Measurements from ENCODE around the gene SYNM.

The SYNM gene

GRCh38 chr15:99167640-99168039, 62.8 kb downstream of the SYNM start:
- DNase-seq (ENCODE audit: low read depth), result no peak

DNA sequence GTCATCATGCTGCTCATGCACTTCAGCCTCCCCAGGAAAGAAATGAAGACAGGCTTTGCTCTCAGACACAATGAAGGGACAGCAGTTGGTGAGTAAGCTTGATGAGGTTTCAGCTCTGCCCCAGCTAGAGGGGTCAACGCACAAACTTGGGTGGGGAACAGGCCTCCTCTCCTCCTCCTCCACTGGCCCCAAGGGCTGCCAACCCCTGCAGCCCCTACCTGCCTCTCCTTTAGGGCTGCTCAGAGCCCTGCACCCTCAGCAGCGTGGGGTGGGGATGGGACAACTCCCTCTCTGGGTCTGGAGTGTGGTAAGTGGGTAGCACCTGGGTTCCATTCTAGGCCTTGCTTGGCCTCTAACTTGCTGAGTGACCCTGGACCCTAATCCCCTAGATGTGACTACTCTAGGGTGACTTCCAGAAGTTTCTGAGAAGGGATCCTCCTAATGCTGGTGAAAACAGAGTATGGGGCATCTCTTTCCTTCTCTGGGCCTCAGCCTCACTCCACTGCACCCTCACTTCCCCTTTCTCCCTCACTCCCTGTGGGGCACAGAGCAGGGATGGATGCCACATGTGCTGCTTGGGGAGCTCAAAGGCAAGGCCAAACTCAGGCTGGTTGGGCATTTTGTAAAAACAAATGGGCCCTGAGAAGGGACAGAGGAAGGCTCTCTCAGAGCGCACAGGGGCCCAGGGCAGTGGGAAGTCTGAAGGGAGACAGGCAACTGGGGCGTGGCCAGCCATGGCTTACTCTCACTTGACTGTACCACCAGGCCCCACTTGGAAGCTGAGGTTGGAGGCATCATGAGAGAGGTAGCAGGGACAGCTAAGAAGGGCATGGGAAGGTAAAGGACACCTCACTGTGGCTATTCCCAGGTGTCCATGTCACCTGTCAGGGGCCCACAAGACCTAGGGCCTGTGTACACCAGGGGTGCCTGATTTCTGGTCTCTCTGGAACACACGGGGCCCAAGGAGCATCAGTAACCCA, 64.0 kb downstream of the SYNM start:
- no peak for DNase-seq (ENCODE audit: low read depth)

GRCh38 chr15:99169769-99170311, 65.0 kb downstream of the SYNM start:
- peak; percentile 67 for DNase-seq (ENCODE audit: low read depth)

GRCh38 chr15:99170476-99171065, 65.7 kb downstream of the SYNM start:
- DNase-seq (ENCODE audit: low read depth), result no peak

DNA sequence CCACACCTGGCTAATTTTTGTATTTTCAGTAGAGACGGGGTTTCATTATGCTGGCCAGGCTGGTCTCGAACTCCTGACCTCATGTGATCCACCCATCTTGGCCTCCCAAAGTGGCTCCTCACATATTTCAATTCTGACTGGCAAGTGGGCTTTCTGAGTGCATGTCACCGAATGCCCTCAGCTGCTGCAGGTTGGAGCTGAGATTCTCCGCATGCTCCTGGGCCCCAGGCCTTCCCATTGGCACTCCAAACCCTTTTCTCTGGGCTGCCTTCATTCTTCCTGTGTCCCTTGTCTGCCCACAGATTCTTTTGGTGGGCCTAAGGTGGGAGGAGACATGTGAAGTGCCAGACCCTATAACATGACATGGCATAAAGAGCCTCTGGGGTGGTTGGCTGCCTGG, 67.3 kb downstream of the SYNM start:
- DNase-seq (ENCODE audit: low read depth), result no peak

DNA sequence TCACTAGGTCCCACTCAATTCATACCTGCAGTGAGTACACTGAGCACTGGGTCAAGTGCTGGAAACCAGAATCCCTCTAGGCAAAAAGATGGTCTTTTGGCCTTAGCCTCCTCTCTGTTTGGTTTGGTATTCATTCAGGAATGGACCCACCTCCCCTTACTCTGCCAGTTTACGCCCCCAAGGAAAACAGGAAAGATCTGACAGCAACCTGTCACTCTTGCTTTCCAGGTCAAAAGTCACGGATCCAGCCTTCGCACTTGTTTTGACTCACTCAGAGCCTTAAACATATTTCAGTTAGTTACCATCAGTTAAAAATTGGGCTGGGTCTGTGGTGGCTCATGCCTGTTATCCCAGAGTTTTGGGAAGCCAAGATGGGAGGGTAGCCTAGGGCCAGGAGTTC, 68.1 kb downstream of the SYNM start:
- DNase-seq (ENCODE audit: low read depth), result no peak

DNA sequence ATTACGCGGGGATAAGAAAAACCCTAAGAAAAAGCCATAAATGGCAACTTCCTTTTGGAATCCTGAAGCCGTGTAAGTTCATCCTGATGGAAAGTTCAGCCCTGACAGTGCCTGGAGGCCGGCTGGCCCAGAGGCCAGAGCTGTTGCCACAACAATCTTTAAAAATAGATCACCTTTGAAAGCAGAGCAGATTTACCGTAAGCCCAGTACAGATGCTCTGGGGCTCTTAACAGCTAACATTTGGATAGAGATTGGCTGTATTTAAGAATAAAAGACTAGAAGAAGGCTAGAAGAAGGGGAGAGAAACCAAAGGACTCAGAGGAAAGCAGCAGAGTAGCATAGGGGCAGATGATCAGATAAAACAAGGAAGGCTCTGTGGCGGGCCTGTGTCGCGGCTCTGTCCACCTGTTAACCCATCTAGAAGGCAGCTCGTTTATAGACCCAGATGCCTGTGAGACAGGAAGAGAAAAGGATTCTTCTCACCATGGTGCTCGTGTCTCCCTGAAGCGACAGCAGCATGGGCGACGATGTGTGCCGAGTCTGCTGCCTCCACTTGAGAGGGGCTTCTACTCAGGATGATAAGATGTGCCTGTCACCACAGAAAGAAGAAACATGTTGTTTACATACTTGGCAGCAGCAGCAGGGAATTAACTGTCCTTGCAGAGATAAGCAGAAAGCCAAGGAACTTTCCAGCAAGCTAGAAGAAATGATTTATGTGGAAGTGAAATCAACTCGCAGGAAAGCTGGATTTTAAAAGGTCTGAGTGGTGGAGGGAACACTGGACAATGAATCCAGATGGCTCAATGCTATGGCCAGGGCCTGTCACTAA, 69.9 kb downstream of the SYNM start:
- DNase-seq (ENCODE audit: low read depth), result no peak

DNA sequence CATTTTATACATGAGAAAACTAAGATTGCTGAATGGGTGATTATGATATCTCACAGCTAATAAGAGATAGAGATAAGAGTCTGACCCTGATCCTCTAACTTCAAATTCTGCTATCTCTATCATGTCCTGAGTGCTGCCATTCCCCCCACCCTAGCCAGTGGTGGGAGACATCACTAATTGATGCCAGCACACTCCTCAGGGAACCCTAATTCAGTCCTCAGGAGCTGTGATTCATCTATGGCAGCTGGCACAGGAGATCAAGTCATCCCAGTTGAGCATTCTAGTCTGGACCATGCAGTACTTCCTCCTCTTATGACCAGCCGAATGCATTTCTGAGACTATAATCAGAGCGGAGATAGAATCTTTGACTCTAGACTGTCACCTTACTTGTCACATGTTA, 71.9 kb downstream of the SYNM start:
- no peak for DNase-seq (ENCODE audit: low read depth)

DNA sequence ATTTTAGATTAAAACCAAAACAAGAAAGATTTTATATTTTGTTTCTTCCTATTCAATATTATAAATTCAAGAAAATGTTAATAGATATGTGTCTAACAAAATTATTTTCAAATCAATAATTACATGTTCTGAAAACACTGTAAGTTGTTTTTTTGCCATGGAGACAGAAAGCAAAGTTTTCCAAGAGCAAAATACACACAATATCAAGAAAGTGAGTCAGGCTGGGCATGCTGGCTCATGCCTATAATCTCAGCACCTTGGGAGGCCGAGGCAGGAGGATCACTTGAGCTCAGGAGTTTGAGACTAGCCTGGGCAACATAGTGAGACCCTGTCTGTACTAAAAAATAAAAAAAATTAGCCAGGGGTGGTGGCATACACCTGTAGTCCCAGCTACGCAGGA, 72.8 kb downstream of the SYNM start:
- DNase-seq (ENCODE audit: low read depth), result no peak

GRCh38 chr15:99180086-99180963, 75.4 kb downstream of the SYNM start:
- no peak for DNase-seq (ENCODE audit: low read depth)

- no peak for DNase-seq (ENCODE audit: low read depth)
Measured at GRCh38 chr15:99180964-99181306, 76.1 kb downstream of the SYNM start.

DNA sequence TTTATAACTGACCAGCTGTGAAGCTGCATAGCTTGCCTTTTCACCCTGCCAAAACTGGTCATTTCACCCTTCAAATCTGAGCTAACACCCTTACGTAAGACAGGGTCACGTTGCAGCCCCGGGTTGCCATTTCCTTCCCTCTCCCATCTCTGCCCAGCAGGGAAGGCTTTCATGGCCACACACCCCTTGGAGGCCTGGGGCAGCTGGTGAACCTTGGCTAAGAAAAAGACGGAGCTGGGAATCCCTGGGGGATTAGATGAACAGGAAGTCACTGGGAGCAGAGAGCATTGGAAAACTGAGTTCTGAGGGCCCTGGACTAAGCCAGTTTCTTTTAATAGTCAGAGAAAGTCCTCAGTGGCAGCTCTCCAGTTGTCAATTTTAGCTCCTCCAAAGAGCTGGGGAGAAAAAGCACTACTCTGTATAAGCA, 76.7 kb downstream of the SYNM start:
- DNase-seq (ENCODE audit: low read depth), result peak; percentile 4

DNA sequence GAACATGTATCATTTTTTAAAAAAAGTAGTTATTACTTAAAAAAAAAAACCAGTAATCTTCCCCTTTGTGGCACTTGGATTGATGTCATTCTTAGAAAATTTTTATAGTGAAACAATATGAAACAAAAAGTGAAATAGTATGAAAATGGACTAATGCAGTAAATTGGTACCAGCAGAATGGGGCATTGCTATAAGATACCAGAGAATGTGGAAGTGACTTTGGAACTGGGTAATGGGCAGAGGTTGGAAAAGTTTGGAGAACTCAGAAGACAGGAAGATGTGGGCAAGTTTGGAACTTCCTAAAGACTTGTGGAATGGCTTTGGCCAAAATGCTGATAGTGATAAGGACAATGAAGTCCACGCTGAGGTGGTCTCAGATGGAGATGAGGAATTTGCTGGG, 77.9 kb downstream of the SYNM start:
- no peak for DNase-seq (ENCODE audit: low read depth)
